PFSK-1 (cell line): ENCODE results near the gene KLLN.

Experiments
- FOXP2 ChIP-seq: optimal IDR thresholded peaks from 2 replicates; pipeline ENCODE3; 2011; ENCODE audit warnings: borderline replicate concordance, control low read depth, inconsistent platforms; ENCODE audit not compliant: insufficient read depth; ENCODE audit errors: extremely low read length, extremely low read depth
- POLR2AphosphoS5 ChIP-seq: IDR thresholded peaks from 2 replicates; pipeline ENCODE4 v1.6.1; 2012; ENCODE audit warnings: low read depth, mild to moderate bottlenecking, control low read depth, low read length, moderate library complexity
- SIN3A ChIP-seq: IDR thresholded peaks from 2 replicates; pipeline ENCODE4 v1.6.1; 2012; ENCODE audit warnings: mild to moderate bottlenecking, low read length, moderate library complexity, borderline replicate concordance; ENCODE audit not compliant: insufficient read depth
- TAF1 ChIP-seq: IDR thresholded peaks from 2 replicates; pipeline ENCODE4 v1.6.1; 2012; ENCODE audit warnings: low read length, control low read depth, borderline replicate concordance; ENCODE audit not compliant: insufficient read depth
- TF ChIP-seq, protein P1 (sequence below), 2 experiments: IDR thresholded peaks; 2 replicates each; pipeline versions ENCODE4 v1.6.1 to v1.8.0; 2011 to 2012; ENCODE audit warnings: low read depth in 2 of 2, low read length in 2 of 2, control low read depth in 1 of 2, inconsistent platforms in 1 of 2, mild to moderate bottlenecking in 1 of 2, moderate library complexity in 1 of 2; ENCODE audit not compliant: insufficient read depth in 1 of 2

DNA sequence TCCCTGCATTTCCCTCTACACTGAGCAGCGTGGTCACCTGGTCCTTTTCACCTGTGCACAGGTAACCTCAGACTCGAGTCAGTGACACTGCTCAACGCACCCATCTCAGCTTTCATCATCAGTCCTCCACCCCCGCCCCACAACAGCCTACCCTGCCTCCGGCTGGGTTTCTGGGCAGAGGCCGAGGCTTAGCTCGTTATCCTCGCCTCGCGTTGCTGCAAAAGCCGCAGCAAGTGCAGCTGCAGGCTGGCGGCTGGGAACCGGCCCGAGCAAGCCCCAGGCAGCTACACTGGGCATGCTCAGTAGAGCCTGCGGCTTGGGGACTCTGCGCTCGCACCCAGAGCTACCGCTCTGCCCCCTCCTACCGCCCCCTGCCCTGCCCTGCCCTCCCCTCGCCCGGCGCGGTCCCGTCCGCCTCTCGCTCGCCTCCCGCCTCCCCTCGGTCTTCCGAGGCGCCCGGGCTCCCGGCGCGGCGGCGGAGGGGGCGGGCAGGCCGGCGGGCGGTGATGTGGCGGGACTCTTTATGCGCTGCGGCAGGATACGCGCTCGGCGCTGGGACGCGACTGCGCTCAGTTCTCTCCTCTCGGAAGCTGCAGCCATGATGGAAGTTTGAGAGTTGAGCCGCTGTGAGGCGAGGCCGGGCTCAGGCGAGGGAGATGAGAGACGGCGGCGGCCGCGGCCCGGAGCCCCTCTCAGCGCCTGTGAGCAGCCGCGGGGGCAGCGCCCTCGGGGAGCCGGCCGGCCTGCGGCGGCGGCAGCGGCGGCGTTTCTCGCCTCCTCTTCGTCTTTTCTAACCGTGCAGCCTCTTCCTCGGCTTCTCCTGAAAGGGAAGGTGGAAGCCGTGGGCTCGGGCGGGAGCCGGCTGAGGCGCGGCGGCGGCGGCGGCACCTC lies at the start of gene KLLN, which contains the start of gene PTEN:
- TF ChIP-seq POLR2AphosphoS5: peak; percentile 47
- TF ChIP-seq, protein P1, sequence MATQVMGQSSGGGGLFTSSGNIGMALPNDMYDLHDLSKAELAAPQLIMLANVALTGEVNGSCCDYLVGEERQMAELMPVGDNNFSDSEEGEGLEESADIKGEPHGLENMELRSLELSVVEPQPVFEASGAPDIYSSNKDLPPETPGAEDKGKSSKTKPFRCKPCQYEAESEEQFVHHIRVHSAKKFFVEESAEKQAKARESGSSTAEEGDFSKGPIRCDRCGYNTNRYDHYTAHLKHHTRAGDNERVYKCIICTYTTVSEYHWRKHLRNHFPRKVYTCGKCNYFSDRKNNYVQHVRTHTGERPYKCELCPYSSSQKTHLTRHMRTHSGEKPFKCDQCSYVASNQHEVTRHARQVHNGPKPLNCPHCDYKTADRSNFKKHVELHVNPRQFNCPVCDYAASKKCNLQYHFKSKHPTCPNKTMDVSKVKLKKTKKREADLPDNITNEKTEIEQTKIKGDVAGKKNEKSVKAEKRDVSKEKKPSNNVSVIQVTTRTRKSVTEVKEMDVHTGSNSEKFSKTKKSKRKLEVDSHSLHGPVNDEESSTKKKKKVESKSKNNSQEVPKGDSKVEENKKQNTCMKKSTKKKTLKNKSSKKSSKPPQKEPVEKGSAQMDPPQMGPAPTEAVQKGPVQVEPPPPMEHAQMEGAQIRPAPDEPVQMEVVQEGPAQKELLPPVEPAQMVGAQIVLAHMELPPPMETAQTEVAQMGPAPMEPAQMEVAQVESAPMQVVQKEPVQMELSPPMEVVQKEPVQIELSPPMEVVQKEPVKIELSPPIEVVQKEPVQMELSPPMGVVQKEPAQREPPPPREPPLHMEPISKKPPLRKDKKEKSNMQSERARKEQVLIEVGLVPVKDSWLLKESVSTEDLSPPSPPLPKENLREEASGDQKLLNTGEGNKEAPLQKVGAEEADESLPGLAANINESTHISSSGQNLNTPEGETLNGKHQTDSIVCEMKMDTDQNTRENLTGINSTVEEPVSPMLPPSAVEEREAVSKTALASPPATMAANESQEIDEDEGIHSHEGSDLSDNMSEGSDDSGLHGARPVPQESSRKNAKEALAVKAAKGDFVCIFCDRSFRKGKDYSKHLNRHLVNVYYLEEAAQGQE (IDR thresholded peaks at IDR 0.05; ENCODE audit: insufficient read depth in 1 of 2, low read depth in 2 of 2, low read length in 2 of 2): peak; percentile 36 to 73; a peak in 2 of 4 replicates
- TF ChIP-seq TAF1: peak; percentile 98
- peak; percentile 88; the same call in 1 of the 2 replicates for TF ChIP-seq SIN3A
- peak; percentile 83 for TF ChIP-seq FOXP2
